DMS114 treated with DMSO at 0.1 percent for 48 hours (cell line): ENCODE measurements around the gene AGBL1.
"Not testable (repeated sequence)": the region's sequence is repeated elsewhere in the genome, so short reads cannot be mapped to it uniquely, and the experiment has no call there.

Experiments
- DNase-seq: peaks from one replicate; lab custom pipeline; 2025; ENCODE audit not compliant: unreplicated experiment; lab: John Stamatoyannopoulos, UW

Gene AGBL1

GRCh38 chr15:86392296-86392695 lies 312.6 kb downstream of the AGBL1 start:
- no peak for DNase-seq

- no peak for DNase-seq
Measured at GRCh38 chr15:86392874-86393273, 313.2 kb downstream of the AGBL1 start.

GRCh38 chr15:86394866-86395265 lies 315.2 kb downstream of the AGBL1 start:
- no peak for DNase-seq

- no peak for DNase-seq
Measured at GRCh38 chr15:86399041-86399954, 319.6 kb downstream of the AGBL1 start.

GRCh38 chr15:86403221-86403620 lies 323.6 kb downstream of the AGBL1 start:
- no peak for DNase-seq

GRCh38 chr15:86403914-86404583 lies 324.4 kb downstream of the AGBL1 start:
- DNase-seq, result no peak

GRCh38 chr15:86408261-86408660 lies 328.6 kb downstream of the AGBL1 start:
- no peak for DNase-seq

- no peak for DNase-seq
Measured at GRCh38 chr15:86411916-86412315, 332.2 kb downstream of the AGBL1 start.

- no peak for DNase-seq
Measured at GRCh38 chr15:86413191-86413590, 333.5 kb downstream of the AGBL1 start.

GRCh38 chr15:86425746-86426145 lies 346.1 kb downstream of the AGBL1 start:
- no peak for DNase-seq

GRCh38 chr15:86432861-86433260 lies 353.2 kb downstream of the AGBL1 start:
- DNase-seq, result no peak

GRCh38 chr15:86433983-86434382 lies 354.3 kb downstream of the AGBL1 start:
- DNase-seq, result no peak

GRCh38 chr15:86439614-86440013 lies 359.9 kb downstream of the AGBL1 start:
- no peak for DNase-seq

GRCh38 chr15:86444527-86444926 lies 364.9 kb downstream of the AGBL1 start:
- DNase-seq, result no peak

GRCh38 chr15:86445579-86446252 lies 366.0 kb downstream of the AGBL1 start:
- no peak for DNase-seq

GRCh38 chr15:86446253-86446640 lies 366.6 kb downstream of the AGBL1 start:
- DNase-seq, result no peak

- not testable (repeated sequence) for DNase-seq
Measured at GRCh38 chr15:86465470-86466039, 385.9 kb downstream of the AGBL1 start.

- no peak for DNase-seq
Measured at GRCh38 chr15:86481720-86482119, 402.0 kb downstream of the AGBL1 start.

- DNase-seq, result no peak
Measured at GRCh38 chr15:86483936-86484335, 404.3 kb downstream of the AGBL1 start.

- no peak for DNase-seq
Measured at GRCh38 chr15:86488046-86488445, 408.4 kb downstream of the AGBL1 start.

GRCh38 chr15:86489981-86490380 lies 410.3 kb downstream of the AGBL1 start:
- no peak for DNase-seq
